ENCODE results near the gene AOPEP.

DNA sequence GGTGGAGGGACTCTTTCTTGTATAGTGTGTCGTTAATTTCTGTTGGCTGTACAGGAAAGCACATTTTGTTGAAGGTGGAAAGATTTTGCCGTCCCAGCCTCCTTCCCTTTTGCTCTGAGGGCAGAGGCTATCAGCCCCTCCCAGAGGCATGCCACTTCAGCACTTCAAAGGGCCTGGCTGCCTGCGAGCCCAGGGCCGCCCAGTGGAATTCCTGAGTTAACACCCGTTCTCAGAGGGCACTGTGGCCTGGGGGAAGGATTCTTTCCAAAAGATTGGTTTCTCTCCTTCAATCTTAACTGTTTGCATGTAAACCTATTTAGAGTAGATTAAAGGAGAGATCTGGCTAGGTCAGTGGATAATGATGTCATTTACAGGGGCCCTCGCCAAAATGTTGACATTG is 352.4 kb downstream of the AOPEP start:
- TF ChIP-seq NFIC (IDR thresholded peaks at IDR 0.05; ENCODE audit: borderline replicate concordance) (no peak), TEAD4 (IDR thresholded peaks at IDR 0.05; ENCODE audit: borderline replicate concordance, insufficient read depth) (no peak)
